ENCODE results near the gene RAPGEF2. TPM values are rescaled to one million over a fixed set of nuclear protein-coding genes. Genes with fewer than 3 reads are reported as not detected.

The RAPGEF2 gene
- total RNA-seq, 1 experiment from 2014 or later, result 26.3 TPM

- H3K36me3 Mint-ChIP-seq (ENCODE audit: insufficient read depth, unreplicated experiment), result no peaks in the 10 kb centered on the region
- no peaks in the 10 kb centered on the region for H3K9me3 Mint-ChIP-seq (ENCODE audit: unreplicated experiment)
- intact Hi-C loops (cut with micrococcal nuclease), result no loop called here
- no peak for DNase-seq (ENCODE audit: unreplicated experiment)
- no peaks in the 10 kb centered on the region for H3K27me3 Mint-ChIP-seq (ENCODE audit: insufficient read depth, unreplicated experiment)
- TF ChIP-seq CTCF (IDR thresholded peaks at IDR 0.05; ENCODE audit: unreplicated experiment), result no peak
- H3K4me3 Mint-ChIP-seq (ENCODE audit: unreplicated experiment), result no peak overlapping the region
- ChIA-PET CTCF (interaction anchor here (0.6 kb wide), 1 partner anchor 1647 kb away, joined by 3 read pairs; no protein-coding TSS in a partner anchor), POLR2A (interaction anchor here (2.1 kb wide), 1 partner anchor 10 kb away, joined by 5 read pairs; no protein-coding TSS in a partner anchor)
- H3K27ac Mint-ChIP-seq (ENCODE audit: low read depth, unreplicated experiment), result no peak overlapping the region
- no TSS peak for BruUV-seq (replicated peaks)
- H3K4me1 Mint-ChIP-seq (ENCODE audit: insufficient read depth, unreplicated experiment), result peaks cover 18% of the 10 kb centered on the region
Observed at GRCh38 chr4:159150396-159150795, 47.5 kb downstream of the RAPGEF2 start.

DNA sequence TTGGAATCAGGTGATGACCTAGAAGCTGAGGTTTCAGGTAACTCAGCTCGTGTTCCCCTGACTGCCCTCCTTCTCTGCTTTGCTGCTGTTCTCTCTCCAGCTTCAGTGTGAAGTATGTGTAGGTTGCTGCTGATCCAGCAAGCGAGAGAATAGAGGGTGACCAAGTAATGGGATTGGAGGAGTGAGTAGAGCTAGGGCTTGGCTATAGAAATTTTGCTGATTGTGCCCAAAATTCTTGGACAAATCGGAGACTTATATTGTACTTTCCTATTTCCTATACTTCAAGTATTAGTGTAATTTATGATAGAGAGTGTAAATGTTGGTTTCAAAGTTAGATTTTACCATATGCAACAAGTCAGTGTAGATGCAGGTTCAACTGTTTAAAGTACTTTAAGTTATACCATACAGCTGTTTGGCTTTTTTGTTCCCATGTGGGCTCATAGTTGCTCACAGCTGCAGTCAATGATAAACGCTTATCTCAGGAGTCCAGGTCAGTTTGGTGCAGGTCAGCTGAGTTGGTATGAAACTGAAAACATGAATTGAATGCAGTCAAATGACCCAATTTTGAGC lies 48.0 kb downstream of the RAPGEF2 start:
- Mint-ChIP-seq H3K27me3 (ENCODE audit: insufficient read depth, unreplicated experiment) (no peaks in the 10 kb centered on the region), H3K27ac (ENCODE audit: low read depth, unreplicated experiment) (no peak overlapping the region)
- CTCF ChIA-PET, result no interaction called here

GRCh38 chr4:159151689-159152088 lies 48.8 kb downstream of the RAPGEF2 start:
- no peak overlapping the region for H3K27ac Mint-ChIP-seq (ENCODE audit: low read depth, unreplicated experiment)

More for the DNA sequence above, 48.0 kb downstream of the RAPGEF2 start:
- no peak for TF ChIP-seq CTCF (IDR thresholded peaks at IDR 0.05; ENCODE audit: unreplicated experiment)
- H3K4me1 Mint-ChIP-seq (ENCODE audit: insufficient read depth, unreplicated experiment), result peaks cover 18% of the 10 kb centered on the region
- DNase-seq (ENCODE audit: unreplicated experiment), result no peak
- no peaks in the 10 kb centered on the region for H3K9me3 Mint-ChIP-seq (ENCODE audit: unreplicated experiment)
- intact Hi-C loops (cut with micrococcal nuclease), result no loop called here
- H3K4me3 Mint-ChIP-seq (ENCODE audit: unreplicated experiment), result no peak overlapping the region
- H3K36me3 Mint-ChIP-seq (ENCODE audit: insufficient read depth, unreplicated experiment), result no peaks in the 10 kb centered on the region
- POLR2A ChIA-PET, result interaction anchor here (2.1 kb wide), 1 partner anchor 9 kb away, joined by 5 read pairs; no protein-coding TSS in a partner anchor
- BruUV-seq (replicated peaks), result no TSS peak

DNA sequence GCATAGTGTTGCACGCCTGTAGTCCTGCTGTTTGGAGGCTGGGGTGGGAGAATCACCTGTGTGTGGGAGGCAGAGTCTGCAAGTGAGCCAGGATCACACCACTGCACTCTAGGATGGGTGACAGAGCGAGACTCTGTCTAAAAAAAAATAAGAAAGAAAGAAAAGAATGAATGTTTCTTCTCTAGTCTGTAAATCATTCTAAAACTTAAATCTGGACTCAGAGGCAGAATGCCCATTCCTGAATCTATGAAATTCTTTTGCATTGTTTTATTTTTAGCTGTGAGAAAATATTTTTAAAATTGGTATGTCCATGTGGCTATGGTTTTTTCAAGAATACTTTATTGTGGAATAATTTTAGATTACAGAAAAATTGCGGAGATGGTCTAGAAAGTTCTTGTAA lies 49.3 kb downstream of the RAPGEF2 start:
- ChIA-PET CTCF (no interaction called here), POLR2A (interaction anchor here (2.1 kb wide), 1 partner anchor 8 kb away, joined by 5 read pairs; no protein-coding TSS in a partner anchor)
- no TSS peak for BruUV-seq (replicated peaks)
- no peaks in the 10 kb centered on the region for H3K9me3 Mint-ChIP-seq (ENCODE audit: unreplicated experiment)
- no peak overlapping the region for H3K27ac Mint-ChIP-seq (ENCODE audit: low read depth, unreplicated experiment)
- H3K4me3 Mint-ChIP-seq (ENCODE audit: unreplicated experiment), result no peak overlapping the region
- DNase-seq (ENCODE audit: unreplicated experiment), result no peak
- no peaks in the 10 kb centered on the region for H3K36me3 Mint-ChIP-seq (ENCODE audit: insufficient read depth, unreplicated experiment)
- intact Hi-C loops (cut with micrococcal nuclease), result no loop called here
- H3K27me3 Mint-ChIP-seq (ENCODE audit: insufficient read depth, unreplicated experiment), result no peaks in the 10 kb centered on the region
- TF ChIP-seq CTCF (IDR thresholded peaks at IDR 0.05; ENCODE audit: unreplicated experiment), result no peak
- H3K4me1 Mint-ChIP-seq (ENCODE audit: insufficient read depth, unreplicated experiment), result peaks cover 12% of the 10 kb centered on the region

More at GRCh38 chr4:159151689-159152088, 48.8 kb downstream of the RAPGEF2 start:
- H3K27me3 Mint-ChIP-seq (ENCODE audit: insufficient read depth, unreplicated experiment), result no peaks in the 10 kb centered on the region
- ChIA-PET CTCF (no interaction called here), POLR2A (interaction anchor here (2.1 kb wide), 1 partner anchor 8 kb away, joined by 5 read pairs; no protein-coding TSS in a partner anchor)
- no peaks in the 10 kb centered on the region for H3K36me3 Mint-ChIP-seq (ENCODE audit: insufficient read depth, unreplicated experiment)
- no peak for TF ChIP-seq CTCF (IDR thresholded peaks at IDR 0.05; ENCODE audit: unreplicated experiment)
- DNase-seq (ENCODE audit: unreplicated experiment), result no peak
- H3K4me3 Mint-ChIP-seq (ENCODE audit: unreplicated experiment), result no peak overlapping the region
- H3K9me3 Mint-ChIP-seq (ENCODE audit: unreplicated experiment), result no peaks in the 10 kb centered on the region
- no TSS peak for BruUV-seq (replicated peaks)
- H3K4me1 Mint-ChIP-seq (ENCODE audit: insufficient read depth, unreplicated experiment), result peaks cover 14% of the 10 kb centered on the region
- intact Hi-C loops (cut with micrococcal nuclease), result no loop called here

Data from MCF 10A (cell line).